ENCODE data around the gene RNASE1.

GRCh38 chr14:20794644-20795369 is 7.8 kb downstream of the RNASE1 start:
- no peak for TF ChIP-seq CTCF (IDR thresholded peaks at IDR 0.05)
- TF ChIP-seq POLR2A (IDR thresholded peaks at IDR 0.05), result no peak
